A673 (cell line): ENCODE results near the gene THSD4.

Experiments
- CTCF ChIP-seq: fragments of 300-800, 200-600 bp; sonication (generic); conservative IDR thresholded peaks from 2 replicates; pipeline ENCODE4 v1.5.1; 2017; ENCODE audit warnings: low read depth, mild to moderate bottlenecking, antibody characterized with exemption, low read length, moderate library complexity, mixed read lengths
- EZH2 ChIP-seq: fragments of 200-600 bp; sonication (generic); IDR thresholded peaks from 2 replicates; pipeline ENCODE4 v1.6.1; 2017; ENCODE audit warnings: borderline replicate concordance, low read depth, mild to moderate bottlenecking, mixed read lengths, antibody characterized with exemption, low read length; ENCODE audit not compliant: poor library complexity, severe bottlenecking

- TF ChIP-seq CTCF (peak; percentile 85), EZH2 (no peak)
Observed at GRCh38 chr15:71730277-71731144, 615.2 kb downstream of the THSD4 start.
